Hepatocyte (in vitro differentiated cells): Measurements from ENCODE around the gene NR1H3.

ENCODE experiments used
- CTCF ChIP-seq: fragments of 200-600 bp; sonication (generic); IDR thresholded peaks from 2 replicates; pipeline ENCODE4 v1.5.1; 2016; ENCODE audit warnings: antibody characterized with exemption, mild to moderate bottlenecking; ENCODE audit not compliant: poor library complexity
- EZH2 ChIP-seq: fragments of 200-600 bp; sonication (generic); IDR thresholded peaks from 2 replicates; pipeline ENCODE4 v1.6.1; 2016; ENCODE audit warnings: antibody characterized with exemption, mild to moderate bottlenecking, borderline replicate concordance
- EZH2phosphoT487 ChIP-seq: fragments of 200-600 bp; sonication (generic); IDR thresholded peaks from one replicate; pipeline ENCODE4 v1.6.1; 2018; ENCODE audit warnings: antibody characterized with exemption, mild to moderate bottlenecking, low read depth, moderate library complexity; ENCODE audit not compliant: unreplicated experiment, severe bottlenecking

DNA sequence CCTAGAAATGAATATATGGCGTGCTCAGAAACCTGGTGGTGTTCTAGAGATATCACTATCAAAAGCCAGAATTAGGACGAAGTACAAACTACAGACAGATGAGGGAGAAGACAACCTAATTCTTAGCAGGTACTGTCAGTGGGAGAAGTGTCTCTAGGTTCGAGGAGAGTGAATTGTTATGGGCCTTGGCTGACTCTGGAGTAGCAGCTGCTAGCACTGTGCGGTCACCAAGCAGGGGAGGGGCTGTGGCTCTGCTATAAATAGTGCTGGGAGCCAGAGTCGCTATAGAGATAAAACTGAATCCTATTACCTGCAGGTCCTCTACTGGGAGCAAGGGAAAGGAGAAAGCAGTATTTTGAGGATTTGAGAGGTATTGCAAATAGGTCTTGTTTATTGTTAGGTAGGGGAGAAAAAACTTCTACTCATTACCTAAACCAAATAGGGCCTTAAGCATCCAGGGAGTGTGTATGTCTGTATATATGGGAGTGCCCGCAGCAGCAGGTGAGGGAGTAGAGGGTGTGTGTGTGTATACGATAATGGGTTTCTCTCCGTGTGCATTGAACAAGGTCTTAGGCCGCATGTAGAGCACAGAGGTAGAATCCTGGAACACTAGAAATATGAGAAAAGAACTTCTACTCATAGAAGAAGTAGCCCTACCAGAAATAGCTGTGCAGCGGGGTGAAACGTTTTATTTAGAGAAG is 14.3 kb downstream of the NR1H3 start:
- TF ChIP-seq CTCF (no peak), EZH2 (no peak), EZH2phosphoT487 (no peak)
